Peyer's patch (tissue), 4 donors: Measurements from ENCODE around the gene HRG.

Source experiments
- POLR2A ChIP-seq, 2 donors: fragments of 450-650 bp; IDR thresholded peaks; one replicate each; pipeline ENCODE4 v1.5.1; 2017; ENCODE audit warnings: antibody characterized with exemption in 2 of 2, mild to moderate bottlenecking in 2 of 2, moderate library complexity in 2 of 2
- TF ChIP-seq, protein P1 (sequence below), 6 experiments: fragments of 450-650 bp in 4 of 6; fragments of 200-600 bp in 2 of 6; sonication (generic) in 1 of 6; IDR thresholded peaks; one replicate each; pipeline ENCODE4 v1.5.1; 2017 to 2019; ENCODE audit warnings: antibody characterized with exemption in 6 of 6, mild to moderate bottlenecking in 3 of 6, moderate library complexity in 1 of 6

GRCh38 chr3:186653080-186653707 lies 12.6 kb upstream of the HRG start:
- TF ChIP-seq, protein P1, sequence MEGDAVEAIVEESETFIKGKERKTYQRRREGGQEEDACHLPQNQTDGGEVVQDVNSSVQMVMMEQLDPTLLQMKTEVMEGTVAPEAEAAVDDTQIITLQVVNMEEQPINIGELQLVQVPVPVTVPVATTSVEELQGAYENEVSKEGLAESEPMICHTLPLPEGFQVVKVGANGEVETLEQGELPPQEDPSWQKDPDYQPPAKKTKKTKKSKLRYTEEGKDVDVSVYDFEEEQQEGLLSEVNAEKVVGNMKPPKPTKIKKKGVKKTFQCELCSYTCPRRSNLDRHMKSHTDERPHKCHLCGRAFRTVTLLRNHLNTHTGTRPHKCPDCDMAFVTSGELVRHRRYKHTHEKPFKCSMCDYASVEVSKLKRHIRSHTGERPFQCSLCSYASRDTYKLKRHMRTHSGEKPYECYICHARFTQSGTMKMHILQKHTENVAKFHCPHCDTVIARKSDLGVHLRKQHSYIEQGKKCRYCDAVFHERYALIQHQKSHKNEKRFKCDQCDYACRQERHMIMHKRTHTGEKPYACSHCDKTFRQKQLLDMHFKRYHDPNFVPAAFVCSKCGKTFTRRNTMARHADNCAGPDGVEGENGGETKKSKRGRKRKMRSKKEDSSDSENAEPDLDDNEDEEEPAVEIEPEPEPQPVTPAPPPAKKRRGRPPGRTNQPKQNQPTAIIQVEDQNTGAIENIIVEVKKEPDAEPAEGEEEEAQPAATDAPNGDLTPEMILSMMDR (IDR thresholded peaks at IDR 0.05): no peak
- TF ChIP-seq POLR2A (IDR thresholded peaks at IDR 0.05): no peak
